DOHH2 (cell line): ENCODE data around the gene PSMA7.
A peak's percentile ranks its signal among the peaks of the same experiment; 100 is the strongest.

Source experiments
- H3F3A ChIP-seq: fragments of 200-600 bp; sonication (generic), shearing (Covaris generic); 2 replicates; pipeline ENCODE4 v1.6.0; 2016; ENCODE audit warnings: antibody characterized with exemption, mild to moderate bottlenecking; ENCODE audit not compliant: control insufficient read depth, insufficient read depth
- H3K27ac ChIP-seq: fragments of 200-600 bp; sonication (generic); 2 replicates; pipeline ENCODE4 v1.5.1; 2014; ENCODE audit warnings: low read depth, mild to moderate bottlenecking, low read length, moderate library complexity
- H3K27me3 ChIP-seq: fragments of 200-600 bp; sonication (generic); 2 replicates; pipeline ENCODE4 v1.6.1; 2014; ENCODE audit warnings: mild to moderate bottlenecking, low read length, mixed read lengths; ENCODE audit not compliant: control insufficient read depth
- H3K36me3 ChIP-seq: fragments of 200-600 bp; sonication (generic); 2 replicates; pipeline ENCODE4 v1.6.1; 2014; ENCODE audit warnings: mild to moderate bottlenecking, low read length, moderate library complexity, mixed read lengths; ENCODE audit not compliant: control insufficient read depth
- H3K4me1 ChIP-seq: fragments of 200-600 bp; sonication (generic); 2 replicates; pipeline ENCODE4 v1.6.1; 2014; ENCODE audit warnings: mild to moderate bottlenecking, low read length, mixed read lengths; ENCODE audit not compliant: control insufficient read depth
- H3K4me2 ChIP-seq: fragments of 200-600 bp; sonication (generic); 2 replicates; pipeline ENCODE4 v1.6.0; 2014; ENCODE audit warnings: mild to moderate bottlenecking, low read length, moderate library complexity
- H3K4me3 ChIP-seq: fragments of 200-600 bp; sonication (generic); 2 replicates; pipeline ENCODE4 v1.5.1; 2014; ENCODE audit warnings: mild to moderate bottlenecking, low read length, mixed read lengths
- H3K79me2 ChIP-seq: fragments of 200-600 bp; sonication (generic); 2 replicates; pipeline ENCODE4 v1.6.1; 2014; ENCODE audit warnings: mild to moderate bottlenecking, low read length, mixed read lengths; ENCODE audit not compliant: control insufficient read depth
- H3K9me2 ChIP-seq: fragments of 200-600 bp; sonication (generic); replicated peaks from 2 replicates; pipeline ENCODE4 v1.6.1; 2014; ENCODE audit warnings: mild to moderate bottlenecking, low read length, mixed read lengths; ENCODE audit not compliant: control insufficient read depth
- H3K9me3 ChIP-seq: fragments of 200-600 bp; sonication (generic); 2 replicates; pipeline ENCODE4 v1.6.1; 2014; ENCODE audit warnings: antibody characterized with exemption, low read length, mixed read lengths; ENCODE audit not compliant: control insufficient read depth, insufficient read depth
- H4K20me1 ChIP-seq: fragments of 200-600 bp; sonication (generic); 2 replicates; pipeline ENCODE4 v1.6.0; 2014; ENCODE audit warnings: low read depth, mild to moderate bottlenecking, antibody characterized with exemption, low read length, moderate library complexity; ENCODE audit not compliant: control insufficient read depth, insufficient read depth
- CTCF ChIP-seq: fragments of 200-600 bp; sonication (generic); IDR thresholded peaks from one replicate; pipeline ENCODE4 v1.5.1; 2014; ENCODE audit warnings: antibody characterized with exemption, mild to moderate bottlenecking, low read depth, low read length; ENCODE audit not compliant: poor library complexity, severe bottlenecking
- EZH2phosphoT487 ChIP-seq: fragments of 200-600 bp; sonication (generic); IDR thresholded peaks from 2 replicates; pipeline ENCODE4 v1.6.1; 2017; ENCODE audit warnings: borderline replicate concordance, mild to moderate bottlenecking, antibody characterized with exemption, low read length, moderate library complexity, mixed read lengths

PSMA7 gene

GRCh38 chr20:62146019-62146755 is 3.0 kb upstream of the PSMA7 start:
- Histone ChIP-seq H3K4me3 (no peak overlapping the region), H3K9me2 (no peaks in the 10 kb centered on the region), H3K9me3 (no peaks in the 10 kb centered on the region), H3K27ac (no peak overlapping the region), H3F3A (no peaks in the 10 kb centered on the region), H4K20me1 (peaks cover 23% of the 10 kb centered on the region), H3K79me2 (peaks cover 90% of the 10 kb centered on the region), H3K36me3 (peaks cover 21% of the 10 kb centered on the region), H3K27me3 (no peaks in the 10 kb centered on the region), H3K4me2 (no peak overlapping the region), H3K4me1 (peaks cover 19% of the 10 kb centered on the region)
- no peak for TF ChIP-seq EZH2phosphoT487
- no peak for TF ChIP-seq CTCF

DNA sequence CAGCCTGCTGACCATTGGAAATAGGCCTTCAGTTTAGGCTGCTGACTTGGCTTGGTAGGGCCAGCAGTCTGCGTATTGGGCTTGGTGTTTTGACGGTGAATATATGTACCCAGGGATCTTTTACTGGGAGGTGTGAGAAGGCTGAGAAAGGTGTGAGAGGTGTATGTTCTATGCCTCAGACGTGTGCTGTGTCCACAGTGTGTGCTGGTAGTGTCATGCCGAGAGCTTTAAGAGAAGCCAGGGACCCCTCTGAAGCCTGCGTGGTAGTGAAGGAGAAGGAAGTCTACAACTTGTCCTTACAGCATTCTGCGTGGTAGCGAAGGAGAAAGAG is 2.5 kb upstream of the PSMA7 start:
- Histone ChIP-seq H3K9me3 (no peaks in the 10 kb centered on the region), H3K4me2 (no peak overlapping the region), H3F3A (no peaks in the 10 kb centered on the region), H3K4me1 (peaks cover 25% of the 10 kb centered on the region), H3K79me2 (peaks cover 90% of the 10 kb centered on the region), H4K20me1 (peaks cover 29% of the 10 kb centered on the region), H3K27ac (no peak overlapping the region), H3K4me3 (no peak overlapping the region), H3K9me2 (no peaks in the 10 kb centered on the region), H3K36me3 (peaks cover 26% of the 10 kb centered on the region), H3K27me3 (no peaks in the 10 kb centered on the region)
- no peak for TF ChIP-seq CTCF
- TF ChIP-seq EZH2phosphoT487, result no peak

GRCh38 chr20:62143957-62144825 is 997 bp upstream of the PSMA7 start:
- Histone ChIP-seq H3K9me2 (no peaks in the 10 kb centered on the region), H3K36me3 (peaks cover 41% of the 10 kb centered on the region), H3K4me3 (peak overlapping the region; percentile 84), H3F3A (no peaks in the 10 kb centered on the region), H3K79me2 (peaks cover 92% of the 10 kb centered on the region), H3K9me3 (no peaks in the 10 kb centered on the region), H3K27ac (no peak overlapping the region), H4K20me1 (peaks cover 36% of the 10 kb centered on the region), H3K4me1 (peaks cover 25% of the 10 kb centered on the region), H3K27me3 (no peaks in the 10 kb centered on the region), H3K4me2 (peak overlapping the region; percentile 55)
- TF ChIP-seq CTCF, result no peak
- no peak for TF ChIP-seq EZH2phosphoT487
